Mesodermal cell (in vitro differentiated cells): ENCODE data around the gene STRC.
"Not testable (repeated sequence)": the region's sequence is repeated elsewhere in the genome, so short reads cannot be mapped to it uniquely, and the experiment has no call there.

Experiments
- H3K27ac ChIP-seq: 2 replicates; pipeline ENCODE4 v1.7.0; 2013; ENCODE audit warnings: mild to moderate bottlenecking, low read depth, low read length, moderate library complexity; ENCODE audit not compliant: severe bottlenecking
- H3K36me3 ChIP-seq: 2 replicates; pipeline ENCODE4 v1.7.1; 2013; ENCODE audit warnings: mild to moderate bottlenecking, low read length, moderate library complexity; ENCODE audit not compliant: control insufficient read depth, insufficient read depth
- H3K4me1 ChIP-seq: one replicate; pipeline ENCODE4 v1.7.1; 2013; ENCODE audit warnings: mild to moderate bottlenecking, low read length; ENCODE audit not compliant: insufficient read depth, control insufficient read depth, poor library complexity, severe bottlenecking
- H3K4me3 ChIP-seq: 2 replicates; pipeline ENCODE4 v1.7.0; 2013; ENCODE audit warnings: low read length, control low read depth, mild to moderate bottlenecking; ENCODE audit not compliant: insufficient read depth, poor library complexity, severe bottlenecking; ENCODE audit errors: extremely low read depth
- H3K9me3 ChIP-seq: 2 replicates; pipeline ENCODE4 v1.7.1; 2013; ENCODE audit warnings: mild to moderate bottlenecking, low read length, moderate library complexity; ENCODE audit not compliant: control insufficient read depth
- WGBS, 2 experiments: methylation state at CpG; one replicate each; pipeline ENCODE4 v1.1.5; 2013; ENCODE audit warnings: missing lambda C conversion rate in 2 of 2; ENCODE audit not compliant: insufficient coverage in 2 of 2; 5-methylcytosine and 5-hydroxymethylcytosine counted together

The STRC gene

DNA sequence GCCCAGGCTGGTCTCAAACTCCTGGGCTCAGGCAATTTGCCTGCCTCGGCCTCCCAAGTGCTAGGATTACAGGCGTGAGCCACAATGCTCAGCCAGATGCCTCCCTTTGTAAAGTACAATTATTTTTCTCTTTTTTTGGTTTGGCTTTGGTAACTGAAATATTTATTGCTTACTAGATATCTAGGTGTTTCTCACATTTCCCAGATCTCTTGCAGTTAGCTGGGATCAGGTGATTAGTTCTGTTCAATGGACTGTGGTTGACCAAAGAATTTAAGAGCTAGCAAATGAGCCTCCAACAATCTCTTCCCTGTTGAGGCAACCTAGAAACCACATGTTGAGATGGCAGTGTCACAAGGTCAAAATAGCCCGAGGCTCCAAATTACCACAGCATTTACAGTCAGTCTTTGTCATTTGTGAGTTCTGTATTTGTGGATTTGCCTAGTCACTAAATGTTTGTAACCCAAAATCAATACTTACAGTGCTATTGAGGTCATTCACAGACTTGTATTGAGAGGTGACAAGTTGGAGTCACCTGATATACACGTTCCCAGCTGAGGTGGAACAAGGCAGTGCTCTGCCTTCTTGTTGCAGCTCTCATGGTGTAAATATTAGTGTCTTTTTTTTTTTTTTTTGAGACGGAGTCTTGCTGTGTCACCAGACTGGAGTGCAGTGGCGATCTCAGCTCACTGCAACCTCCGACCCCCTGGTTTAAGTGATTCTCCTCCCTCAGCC is 3.6 kb upstream of the STRC start:
- H3K4me1 ChIP-seq = not testable (repeated sequence)
- WGBS, 2 experiments = no CpG with 5 or more reads among the region's 7 CpGs

GRCh38 chr15:43617750-43618149 is 850 bp downstream of the STRC start:
- no CpG with 5 or more reads among the region's 8 CpGs for WGBS, 2 experiments
- H3K36me3 ChIP-seq, H3K27ac ChIP-seq, H3K9me3 ChIP-seq, H3K4me1 ChIP-seq, H3K4me3 ChIP-seq: not testable (repeated sequence)

More for the DNA sequence above, 3.6 kb upstream of the STRC start:
- H3K9me3 ChIP-seq, H3K36me3 ChIP-seq, H3K4me3 ChIP-seq, H3K27ac ChIP-seq: not testable (repeated sequence)

GRCh38 chr15:43602233-43602632 is 16.4 kb downstream of the STRC start:
- not testable (repeated sequence) for H3K9me3 ChIP-seq, H3K36me3 ChIP-seq, H3K27ac ChIP-seq, H3K4me3 ChIP-seq, H3K4me1 ChIP-seq
- WGBS, 2 experiments = 90 to 98% methylated on average over 4 to 5 of the region's 6 CpGs

DNA sequence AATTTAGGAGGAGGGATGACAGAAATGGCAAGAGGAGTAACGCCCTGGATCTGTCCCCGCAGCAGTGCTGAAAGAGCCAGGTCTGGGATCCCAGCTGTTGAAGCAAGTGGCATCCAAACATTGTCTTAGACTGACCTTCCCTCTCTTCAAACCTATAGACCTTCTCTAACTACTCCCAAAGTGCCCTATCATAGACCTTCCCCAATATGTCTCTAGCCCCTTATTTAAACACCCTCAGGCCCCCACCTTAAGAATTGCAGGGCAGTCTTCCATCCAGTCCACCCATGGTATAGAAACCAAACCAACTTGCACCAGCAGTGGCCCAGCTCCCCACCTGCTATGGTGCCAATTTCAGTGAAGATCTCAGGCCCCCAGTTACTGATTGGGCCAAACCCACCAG is 18.4 kb downstream of the STRC start:
- not testable (repeated sequence) for H3K4me3 ChIP-seq, H3K36me3 ChIP-seq, H3K9me3 ChIP-seq, H3K4me1 ChIP-seq, H3K27ac ChIP-seq
- WGBS, 2 experiments = no CpG with 5 or more reads among the region's 2 CpGs

DNA sequence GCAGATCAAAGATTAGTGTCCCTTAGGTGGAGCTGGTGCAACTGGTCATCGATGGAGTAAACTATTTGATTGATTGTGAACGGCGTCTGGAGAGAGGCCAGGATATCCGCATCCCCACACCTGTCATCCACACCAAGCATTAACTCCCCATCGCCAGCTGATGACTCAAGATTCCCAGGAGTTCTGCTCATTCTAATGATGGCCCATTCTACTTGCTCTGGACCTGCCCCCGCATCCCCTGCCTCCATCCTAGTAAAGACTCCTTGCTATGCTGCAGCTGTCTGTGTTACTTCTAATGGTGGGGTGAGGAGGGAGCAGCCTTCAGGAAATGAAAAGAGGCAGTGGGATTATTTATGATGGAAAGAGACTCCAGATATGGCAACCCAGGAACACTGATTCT is 19.5 kb downstream of the STRC start:
- no CpG with 5 or more reads among the region's 6 CpGs for WGBS, 2 experiments
- not testable (repeated sequence) for H3K4me3 ChIP-seq, H3K27ac ChIP-seq

DNA sequence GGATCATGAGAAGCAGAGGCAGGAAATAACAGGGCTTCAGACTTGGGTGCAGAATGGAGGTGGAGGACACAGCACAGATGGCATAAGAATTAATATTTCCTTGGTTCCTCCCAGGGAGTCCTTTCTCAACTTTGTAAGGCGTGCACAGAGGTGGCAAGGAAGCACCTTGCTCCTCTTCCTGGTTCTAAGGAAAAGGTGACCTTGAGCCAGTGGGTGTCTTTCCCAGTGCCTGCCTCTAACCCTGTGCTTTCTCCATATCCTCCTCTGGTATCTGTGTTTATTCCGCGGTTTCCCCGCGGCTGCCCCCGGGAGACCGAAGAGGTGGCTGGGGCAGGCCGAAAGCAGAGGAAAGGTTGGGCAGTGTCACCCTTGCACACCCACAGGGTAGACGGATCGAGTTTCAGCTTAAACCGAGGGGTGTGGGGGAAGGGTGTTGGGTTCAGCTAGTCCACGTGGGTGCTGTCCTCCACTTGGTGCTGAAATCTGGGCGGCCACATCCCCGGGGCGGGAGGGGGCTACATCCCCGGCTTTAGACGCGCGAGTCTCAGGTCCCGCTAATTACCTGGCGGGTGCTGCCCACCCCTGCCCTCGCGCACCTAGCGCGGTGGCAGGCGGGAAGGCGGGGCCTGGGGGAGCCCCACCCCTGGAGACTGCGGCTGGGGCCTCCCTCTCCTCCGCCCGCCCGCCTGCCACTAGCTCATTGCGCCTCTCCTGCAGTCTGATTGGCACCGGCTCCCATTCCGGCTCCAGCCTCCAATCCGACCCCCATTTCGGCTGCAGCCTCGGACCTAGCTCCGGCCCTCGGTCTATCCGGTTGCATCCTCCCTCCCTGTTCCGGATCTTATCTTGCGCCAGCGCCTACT is 25.0 kb downstream of the STRC start, which contains the start of gene CKMT1B:
Gene CKMT1B (plus strand): TSS at position 700 of the 863 bp plus-strand sequence. CDS start 192 bp downstream, outside the sequence.
- not testable (repeated sequence) for H3K36me3 ChIP-seq
- no CpG with 5 or more reads among the region's 43 CpGs for WGBS, 2 experiments

More for the DNA sequence above, 19.5 kb downstream of the STRC start:
- not testable (repeated sequence) for H3K4me1 ChIP-seq, H3K36me3 ChIP-seq, H3K9me3 ChIP-seq

GRCh38 chr15:43592841-43593240 is 25.8 kb downstream of the STRC start:
- not testable (repeated sequence) for H3K4me1 ChIP-seq, H3K9me3 ChIP-seq, H3K27ac ChIP-seq, H3K4me3 ChIP-seq, H3K36me3 ChIP-seq
- no CpG with 5 or more reads among the region's 8 CpGs for WGBS, 2 experiments

More for the DNA sequence above, 25.0 kb downstream of the STRC start, which contains the start of gene CKMT1B:
- H3K9me3 ChIP-seq, H3K27ac ChIP-seq, H3K4me1 ChIP-seq, H3K4me3 ChIP-seq: not testable (repeated sequence)

DNA sequence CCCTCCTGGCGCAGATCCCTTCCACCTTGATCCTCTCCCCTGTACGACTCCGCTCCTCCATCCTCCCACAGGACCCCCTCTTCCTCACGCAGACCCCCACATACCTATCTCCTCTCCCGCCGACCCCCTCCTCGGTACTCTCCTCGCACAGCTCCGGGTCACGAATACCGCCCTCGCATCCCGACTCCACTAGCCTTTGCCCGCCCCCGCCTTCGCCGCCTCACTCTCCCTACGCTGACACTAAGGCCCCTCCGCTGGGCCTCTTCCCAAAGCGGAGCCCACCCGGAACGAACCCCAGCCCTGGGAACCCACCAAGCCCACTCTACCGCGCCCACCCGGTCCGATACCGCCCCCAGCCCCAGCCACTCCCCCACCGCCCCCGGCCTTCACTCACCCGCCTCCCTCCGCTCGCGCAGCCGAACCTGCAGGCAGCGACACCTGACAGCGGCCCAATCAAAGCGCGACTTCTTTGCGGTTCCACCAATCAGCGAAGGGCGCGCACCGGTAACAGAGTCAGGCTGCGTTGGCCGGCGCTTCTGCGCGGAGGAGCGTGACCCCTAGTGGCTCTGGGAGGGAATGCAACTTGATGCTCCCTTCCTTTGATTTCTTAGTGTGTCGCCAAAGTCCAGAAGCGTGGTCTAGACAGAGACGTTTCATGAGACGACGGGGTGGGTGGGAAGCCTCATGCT is 28.7 kb downstream of the STRC start, which contains the start of gene PPIP5K1:
Gene PPIP5K1 (minus strand): TSS at position 431 of the 689 bp plus-strand sequence. CDS start 5,704 bp downstream, outside the sequence.
- H3K27ac ChIP-seq, H3K36me3 ChIP-seq, H3K9me3 ChIP-seq, H3K4me3 ChIP-seq, H3K4me1 ChIP-seq: not testable (repeated sequence)
- WGBS, 2 experiments = no CpG with 5 or more reads among the region's 54 CpGs

DNA sequence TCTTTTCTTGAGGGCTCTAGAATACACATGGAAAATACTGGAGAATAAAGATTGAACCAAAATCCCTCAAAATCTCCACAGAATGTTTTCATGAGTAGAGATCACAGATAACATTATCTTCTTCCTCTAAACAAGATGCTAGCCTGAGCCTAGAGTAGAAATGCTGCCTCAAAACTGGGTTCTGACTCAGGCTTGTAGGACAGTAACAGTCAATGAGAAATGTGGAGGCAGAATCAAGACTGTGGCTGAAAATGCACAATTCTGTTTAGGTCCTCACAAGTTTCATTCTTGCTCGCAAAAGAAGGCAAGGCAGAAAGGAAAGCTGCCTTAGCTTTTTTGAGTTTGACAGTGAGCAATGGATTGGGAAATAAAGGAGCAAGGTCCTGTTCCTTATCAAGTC is 44.0 kb downstream of the STRC start:
- not testable (repeated sequence) for H3K27ac ChIP-seq, H3K36me3 ChIP-seq, H3K4me1 ChIP-seq, H3K4me3 ChIP-seq, H3K9me3 ChIP-seq
- WGBS, 2 experiments = no CpG with 5 or more reads among the region's 1 CpG

DNA sequence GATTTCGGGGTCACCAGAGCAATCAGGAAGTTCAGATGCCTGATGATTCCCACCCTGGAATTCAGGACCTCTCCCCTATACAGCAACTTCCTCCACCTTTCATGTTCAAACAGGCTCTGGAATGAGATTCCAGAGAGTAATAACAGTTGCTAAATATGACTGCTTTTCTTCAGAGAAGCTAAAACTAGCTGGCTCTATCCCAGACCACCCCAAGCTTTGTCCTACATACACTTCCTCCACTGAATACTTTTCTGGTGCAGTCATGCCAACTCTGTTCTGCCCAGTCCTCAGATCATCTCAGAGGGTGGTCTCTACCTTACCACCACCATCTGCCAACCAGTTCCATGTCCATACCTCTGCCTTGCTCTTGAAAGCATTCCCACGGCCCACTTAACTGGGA is 52.0 kb downstream of the STRC start:
- no CpG with 5 or more reads among the region's 2 CpGs for WGBS, 2 experiments
- H3K27ac ChIP-seq, H3K4me3 ChIP-seq, H3K9me3 ChIP-seq, H3K4me1 ChIP-seq, H3K36me3 ChIP-seq: not testable (repeated sequence)
